SJSA1 (cell line): ENCODE measurements around the gene KCNQ1. TPM values are rescaled to one million over a fixed set of nuclear protein-coding genes. Genes with fewer than 3 reads are reported as not detected.

Experiments
- DNase-seq, 2 experiments: peaks; one replicate each; pipeline ENCODE4 v3.0.0-alpha.2; 2015 to 2020; ENCODE audit warnings: low spot score in 2 of 2, low read depth in 1 of 2
- H3K27ac ChIP-seq: fragments of 250-450 bp; sonication (Bioruptor Pico); 2 replicates; pipeline ENCODE4 v1.5.1; 2020; ENCODE audit warnings: mild to moderate bottlenecking, moderate library complexity
- H3K27me3 ChIP-seq: fragments of 250-450 bp; sonication (Bioruptor Pico); replicated peaks from 2 replicates; pipeline ENCODE4 v1.5.1; 2020; ENCODE audit warnings: mild to moderate bottlenecking, moderate library complexity
- H3K36me3 ChIP-seq: fragments of 250-450 bp; sonication (Bioruptor Pico); 2 replicates; pipeline ENCODE4 v1.5.1; 2020; ENCODE audit warnings: mild to moderate bottlenecking
- H3K4me1 ChIP-seq: fragments of 250-450 bp; sonication (Bioruptor Pico); replicated peaks from 2 replicates; pipeline ENCODE4 v1.6.1; 2021; ENCODE audit warnings: mild to moderate bottlenecking
- H3K4me3 ChIP-seq: fragments of 250-450 bp; sonication (Bioruptor Pico); 2 replicates; pipeline ENCODE4 v1.5.1; 2020; ENCODE audit warnings: mild to moderate bottlenecking
- H3K9me3 ChIP-seq: fragments of 250-450 bp; sonication (Bioruptor Pico); replicated peaks from 2 replicates; pipeline ENCODE4 v1.5.1; 2020; ENCODE audit warnings: mild to moderate bottlenecking
- total RNA-seq: library from RNA; depleted of rRNA; stranded (reverse); fragments of >200 nt; shearing (Covaris generic); gene quantifications from 2 replicates; pipeline ENCODE4 v1.2.3, GENCODE V29; 2014

The KCNQ1 gene
- total RNA-seq, 1 experiment from 2014 or later, result not detected

DNA sequence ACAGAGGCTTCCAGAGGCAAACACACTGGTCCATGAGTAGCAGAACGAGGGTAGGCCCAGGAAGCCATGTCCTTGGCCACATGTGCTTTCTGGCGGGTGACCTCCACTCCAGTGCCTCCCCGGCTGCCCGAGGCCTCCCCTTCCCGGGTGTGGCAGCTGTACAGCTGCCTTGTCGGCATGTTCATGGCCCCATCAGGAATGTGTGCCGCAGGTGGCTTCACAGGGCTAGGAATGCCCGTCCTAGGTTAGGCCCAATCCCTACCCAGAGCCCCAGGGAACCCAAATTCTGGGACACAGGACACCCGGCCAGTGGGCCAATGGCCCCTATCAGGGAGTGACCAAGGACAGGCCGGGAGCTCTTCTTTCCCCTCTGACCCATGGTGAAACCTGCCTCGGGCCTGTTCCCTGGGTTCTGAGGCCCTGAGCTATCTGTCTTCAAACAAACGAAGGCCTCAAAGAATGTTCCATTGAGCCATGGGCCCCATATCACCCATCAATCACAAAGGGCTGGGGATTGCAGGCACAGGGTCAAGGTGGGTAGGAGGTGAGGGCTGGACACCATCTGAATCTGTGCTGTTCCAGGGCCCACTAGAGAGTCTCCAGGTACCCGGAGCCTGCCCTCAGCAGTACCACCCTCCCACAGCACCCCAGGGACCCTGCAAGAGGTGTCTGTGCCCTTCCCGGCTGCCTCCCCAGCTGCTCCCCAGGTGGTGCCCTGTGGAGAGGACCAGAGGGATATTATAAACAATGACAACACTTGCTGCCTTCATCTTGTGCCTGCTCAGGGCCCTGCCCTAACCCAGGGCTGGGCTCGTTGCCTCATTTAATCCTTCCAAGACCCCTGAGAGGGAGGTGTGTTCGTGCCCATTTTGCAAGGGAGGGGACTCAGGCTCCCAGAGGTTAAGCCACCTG is 444.8 kb downstream of the KCNQ1 start:
- H3K36me3 ChIP-seq, result no peaks in the 10 kb centered on the region
- H3K27ac ChIP-seq, result no peak overlapping the region
- DNase-seq, result no peak
- H3K9me3 ChIP-seq, result no peaks in the 10 kb centered on the region
- H3K4me3 ChIP-seq, result no peak overlapping the region
- no peaks in the 10 kb centered on the region; the same call in 1 of the 2 replicates for H3K27me3 ChIP-seq
- peaks cover 37% of the 10 kb centered on the region for H3K4me1 ChIP-seq

- no peak for DNase-seq
- H3K36me3 ChIP-seq, result no peaks in the 10 kb centered on the region
- no peaks in the 10 kb centered on the region for H3K9me3 ChIP-seq
- H3K4me3 ChIP-seq, result no peak overlapping the region
- H3K27me3 ChIP-seq, result no peaks in the 10 kb centered on the region
- peaks cover 28% of the 10 kb centered on the region for H3K4me1 ChIP-seq
- H3K27ac ChIP-seq, result no peak overlapping the region
These were observed 445.9 kb downstream of the KCNQ1 start for GRCh38 chr11:2890466-2891294.

DNA sequence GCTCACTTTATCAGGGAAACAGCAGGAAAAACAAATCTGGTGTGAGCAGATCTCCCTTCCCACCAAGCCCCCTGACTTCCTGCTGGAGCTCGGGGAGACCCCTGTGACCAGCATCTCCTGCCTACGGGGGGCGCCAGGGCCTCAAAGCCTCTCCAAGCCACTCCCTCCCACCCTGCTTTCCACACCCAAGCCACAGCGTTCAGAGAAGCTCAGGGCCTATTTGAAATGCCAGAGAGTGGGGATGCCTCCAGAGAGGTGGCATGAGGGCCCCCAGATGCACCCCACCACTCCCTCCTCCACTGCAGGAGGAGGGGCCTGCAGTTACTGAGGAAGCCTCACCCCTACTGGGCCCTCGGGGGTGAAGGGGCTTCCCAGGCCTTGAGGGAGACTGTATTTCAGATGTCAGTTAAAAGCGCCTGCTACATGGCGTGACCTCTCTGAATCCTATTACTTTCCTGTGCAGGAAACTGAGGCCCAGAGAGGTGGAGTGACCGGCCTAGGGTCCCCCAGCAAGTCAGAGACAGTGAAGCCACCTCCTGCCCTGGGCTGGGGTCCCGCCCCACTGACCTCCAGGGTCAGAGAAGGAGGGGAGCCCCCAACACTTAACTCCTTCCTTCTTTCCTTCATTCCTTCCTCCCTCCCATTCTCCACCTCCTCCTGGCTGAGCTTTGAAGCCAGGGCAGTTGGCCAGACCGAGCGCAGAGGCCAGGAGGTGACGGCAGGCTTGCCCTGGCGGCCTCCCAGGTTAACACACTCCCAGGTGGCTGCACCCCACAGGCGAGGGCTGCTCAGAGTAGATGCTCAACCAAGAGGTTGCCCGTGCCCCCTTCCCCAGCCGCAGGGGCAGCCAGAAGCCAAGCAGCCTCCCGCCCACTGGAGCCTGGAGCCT is 446.8 kb downstream of the KCNQ1 start:
- Histone ChIP-seq H3K9me3 (no peaks in the 10 kb centered on the region), H3K27me3 (no peaks in the 10 kb centered on the region), H3K4me1 (peaks cover 28% of the 10 kb centered on the region), H3K36me3 (no peaks in the 10 kb centered on the region), H3K27ac (no peak overlapping the region), H3K4me3 (no peak overlapping the region)
- DNase-seq, result peak in 1 of 2 experiments; percentile 60

DNA sequence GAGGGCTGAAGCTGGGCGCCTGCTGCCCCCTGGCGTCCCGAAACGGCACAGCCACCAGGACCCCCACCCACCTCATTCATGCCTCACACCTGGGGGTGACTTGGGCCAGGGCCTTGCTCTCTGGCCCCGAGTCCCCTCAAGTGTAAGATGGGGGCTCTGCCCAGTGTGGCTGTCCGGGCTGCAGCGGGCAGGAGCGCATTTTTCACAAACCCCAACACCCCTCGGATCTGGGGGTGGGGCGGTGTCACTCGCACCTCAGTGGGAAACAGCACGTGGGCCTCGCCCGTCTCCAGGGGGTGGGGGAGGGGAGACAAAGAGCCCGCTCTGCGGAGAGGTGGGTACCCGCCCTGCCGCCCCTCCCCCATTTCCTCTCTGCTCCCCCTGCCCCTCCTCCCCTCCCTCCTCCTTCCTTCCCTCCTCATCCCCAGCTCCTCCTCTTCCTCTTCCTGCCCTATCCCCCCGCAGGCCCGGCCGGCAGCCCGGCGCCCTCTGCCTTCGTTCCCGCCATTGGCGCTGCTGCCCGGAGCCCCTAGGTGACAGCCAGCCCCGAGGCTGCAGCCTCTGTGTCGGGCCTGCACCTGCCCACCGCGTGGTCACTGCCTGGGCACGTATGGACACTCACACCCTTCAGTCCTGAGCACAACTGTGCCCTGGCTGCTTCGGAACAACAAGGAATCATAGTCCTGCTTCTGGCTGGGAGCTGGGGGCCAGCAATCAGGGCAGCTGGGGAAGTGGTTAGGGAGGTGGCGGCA is 447.6 kb downstream of the KCNQ1 start:
- peaks cover 28% of the 10 kb centered on the region for H3K4me1 ChIP-seq
- H3K27ac ChIP-seq, result no peak overlapping the region
- H3K27me3 ChIP-seq, result no peaks in the 10 kb centered on the region
- no peaks in the 10 kb centered on the region for H3K9me3 ChIP-seq
- no peak for DNase-seq
- no peaks in the 10 kb centered on the region for H3K36me3 ChIP-seq
- H3K4me3 ChIP-seq, result no peak overlapping the region

DNA sequence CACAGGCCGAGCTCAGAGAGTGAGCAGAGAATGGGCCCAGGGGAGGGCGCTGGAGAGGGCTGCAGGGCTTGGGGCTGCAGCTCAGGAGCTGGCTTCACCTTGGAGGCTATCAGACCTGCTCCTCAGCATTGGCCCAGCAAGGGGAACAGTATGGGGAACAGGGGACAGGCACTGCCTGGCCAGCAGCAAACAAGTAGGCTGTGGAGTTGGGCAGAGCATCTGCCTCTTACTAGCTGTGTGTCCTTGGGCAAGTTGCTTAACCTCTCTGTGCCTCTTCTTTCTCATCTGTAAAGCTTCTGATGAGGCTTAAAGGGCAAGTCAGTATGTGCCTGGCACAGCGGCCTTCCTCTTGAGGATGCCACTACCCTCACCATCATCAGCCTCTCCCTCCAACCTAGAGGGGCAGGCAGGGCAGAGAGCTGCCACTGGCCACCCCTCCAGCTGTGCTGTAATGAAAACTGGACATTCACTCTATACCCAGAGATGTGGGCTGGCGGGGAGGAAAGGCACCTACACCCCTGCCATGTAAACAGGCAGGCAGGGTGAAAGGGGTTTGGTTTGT is 448.2 kb downstream of the KCNQ1 start:
- H3K4me1 ChIP-seq, result peaks cover 31% of the 10 kb centered on the region

GRCh38 chr11:2893935-2894334 is 449.1 kb downstream of the KCNQ1 start:
- Histone ChIP-seq H3K9me3 (no peaks in the 10 kb centered on the region), H3K4me3 (no peak overlapping the region), H3K27me3 (no peaks in the 10 kb centered on the region), H3K27ac (no peak overlapping the region), H3K4me1 (peaks cover 32% of the 10 kb centered on the region), H3K36me3 (no peaks in the 10 kb centered on the region)
- no peak for DNase-seq

More for the DNA sequence above, 448.2 kb downstream of the KCNQ1 start:
- no peak for DNase-seq
- Histone ChIP-seq H3K27me3 (no peaks in the 10 kb centered on the region), H3K36me3 (no peaks in the 10 kb centered on the region), H3K27ac (no peak overlapping the region), H3K9me3 (no peaks in the 10 kb centered on the region), H3K4me3 (no peak overlapping the region)

- H3K4me3 ChIP-seq, result no peak overlapping the region
These were observed 451.2 kb downstream of the KCNQ1 start for GRCh38 chr11:2896047-2896446.

DNA sequence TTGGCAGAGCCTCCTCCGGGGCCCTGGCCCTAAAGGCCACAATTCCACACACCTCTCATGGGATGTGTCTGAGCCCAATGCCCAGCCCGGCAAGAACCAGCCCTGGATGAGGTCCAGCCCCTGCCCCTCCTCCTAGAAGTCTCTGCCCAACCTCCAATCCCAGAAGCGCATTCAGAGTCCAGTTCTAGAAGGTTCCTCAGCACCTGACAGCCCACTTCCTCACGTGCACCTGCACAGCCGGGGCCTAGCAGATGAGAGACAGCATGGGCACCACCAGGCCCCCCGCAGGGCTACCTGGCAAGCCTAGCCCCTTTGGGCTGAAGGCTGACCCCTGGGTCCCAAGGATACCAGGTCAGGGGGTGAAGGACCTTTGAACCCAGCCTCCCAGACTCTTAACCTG is 452.2 kb downstream of the KCNQ1 start:
- Histone ChIP-seq H3K27me3 (no peaks in the 10 kb centered on the region), H3K4me3 (no peak overlapping the region), H3K4me1 (peaks cover 29% of the 10 kb centered on the region), H3K27ac (no peak overlapping the region), H3K36me3 (no peaks in the 10 kb centered on the region), H3K9me3 (no peaks in the 10 kb centered on the region)
- no peak for DNase-seq

More at GRCh38 chr11:2896047-2896446, 451.2 kb downstream of the KCNQ1 start:
- Histone ChIP-seq H3K4me1 (peaks cover 27% of the 10 kb centered on the region), H3K9me3 (no peaks in the 10 kb centered on the region), H3K36me3 (no peaks in the 10 kb centered on the region), H3K27ac (no peak overlapping the region), H3K27me3 (no peaks in the 10 kb centered on the region)
- DNase-seq, result no peak

- Histone ChIP-seq H3K27me3 (no peaks in the 10 kb centered on the region), H3K27ac (no peak overlapping the region), H3K9me3 (no peaks in the 10 kb centered on the region), H3K4me1 (peaks cover 40% of the 10 kb centered on the region), H3K4me3 (no peak overlapping the region), H3K36me3 (no peaks in the 10 kb centered on the region)
- DNase-seq, result peak; percentile 71 to 92
These were observed 453.7 kb downstream of the KCNQ1 start for GRCh38 chr11:2898366-2899079.
